Measurements from ENCODE around the gene RAP2A.

GRCh38 chr13:97435794-97436193 is 1.8 kb downstream of the RAP2A start:
- no peak for TF ChIP-seq POLR2AphosphoS5 (IDR thresholded peaks at IDR 0.05; ENCODE audit: low read depth, low read length)
- TF ChIP-seq SIN3A (IDR thresholded peaks at IDR 0.05; ENCODE audit: borderline replicate concordance, insufficient read depth, low read length), result no peak
- no peak for TF ChIP-seq REST (IDR thresholded peaks at IDR 0.05; ENCODE audit: insufficient read depth in 1 of 2, low read depth in 2 of 2, low read length in 2 of 2)
- TF ChIP-seq TAF1 (IDR thresholded peaks at IDR 0.05; ENCODE audit: borderline replicate concordance, insufficient read depth, low read length), result no peak
- no peak for TF ChIP-seq FOXP2 (optimal IDR thresholded peaks at IDR 0.05; ENCODE audit: borderline replicate concordance, extremely low read depth, extremely low read length, insufficient read depth)

Data from PFSK-1 (cell line).